ENCODE measurements around the gene TMEM86B. TPM values are rescaled to one million over a fixed set of nuclear protein-coding genes. Genes with fewer than 3 reads are reported as not detected.

TMEM86B gene
- total RNA-seq, 1 donor from 2014 or later, result 14.8 TPM

GRCh38 chr19:55266404-55266803 lies 37.8 kb upstream of the TMEM86B start:
- H3K36me3 Mint-ChIP-seq (ENCODE audit: low read depth), result peaks cover 31% of the 10 kb centered on the region
- ATAC-seq (ENCODE audit: low read depth), result no peak
- TF ChIP-seq, protein P1, sequence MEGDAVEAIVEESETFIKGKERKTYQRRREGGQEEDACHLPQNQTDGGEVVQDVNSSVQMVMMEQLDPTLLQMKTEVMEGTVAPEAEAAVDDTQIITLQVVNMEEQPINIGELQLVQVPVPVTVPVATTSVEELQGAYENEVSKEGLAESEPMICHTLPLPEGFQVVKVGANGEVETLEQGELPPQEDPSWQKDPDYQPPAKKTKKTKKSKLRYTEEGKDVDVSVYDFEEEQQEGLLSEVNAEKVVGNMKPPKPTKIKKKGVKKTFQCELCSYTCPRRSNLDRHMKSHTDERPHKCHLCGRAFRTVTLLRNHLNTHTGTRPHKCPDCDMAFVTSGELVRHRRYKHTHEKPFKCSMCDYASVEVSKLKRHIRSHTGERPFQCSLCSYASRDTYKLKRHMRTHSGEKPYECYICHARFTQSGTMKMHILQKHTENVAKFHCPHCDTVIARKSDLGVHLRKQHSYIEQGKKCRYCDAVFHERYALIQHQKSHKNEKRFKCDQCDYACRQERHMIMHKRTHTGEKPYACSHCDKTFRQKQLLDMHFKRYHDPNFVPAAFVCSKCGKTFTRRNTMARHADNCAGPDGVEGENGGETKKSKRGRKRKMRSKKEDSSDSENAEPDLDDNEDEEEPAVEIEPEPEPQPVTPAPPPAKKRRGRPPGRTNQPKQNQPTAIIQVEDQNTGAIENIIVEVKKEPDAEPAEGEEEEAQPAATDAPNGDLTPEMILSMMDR (IDR thresholded peaks at IDR 0.05), result no peak
- POLR2A ChIA-PET, result no interaction called here
- H3K27me3 Mint-ChIP-seq, result no peaks in the 10 kb centered on the region
- H3K9me3 Mint-ChIP-seq, result peaks cover 2% of the 10 kb centered on the region
- no peak for DNase-seq
- CTCF ChIA-PET, result no interaction called here
- intact Hi-C loops (cut with micrococcal nuclease), result no loop called here
- H3K4me1 Mint-ChIP-seq, result peaks cover 2% of the 10 kb centered on the region
- no peak overlapping the region for H3K27ac Mint-ChIP-seq
- H3K4me3 Mint-ChIP-seq, result no peak overlapping the region

- H3K27ac Mint-ChIP-seq, result no peak overlapping the region
- TF ChIP-seq, protein P1 (IDR thresholded peaks at IDR 0.05), result no peak
- intact Hi-C loops (cut with micrococcal nuclease), result no loop called here
- ATAC-seq (ENCODE audit: low read depth), result no peak
- H3K4me3 Mint-ChIP-seq, result no peak overlapping the region
- peaks cover 2% of the 10 kb centered on the region for H3K4me1 Mint-ChIP-seq
- peaks cover 2% of the 10 kb centered on the region for H3K9me3 Mint-ChIP-seq
- ChIA-PET CTCF (no interaction called here), POLR2A (no interaction called here)
- peaks cover 29% of the 10 kb centered on the region for H3K36me3 Mint-ChIP-seq (ENCODE audit: low read depth)
- no peak for DNase-seq
- no peaks in the 10 kb centered on the region for H3K27me3 Mint-ChIP-seq
Observed at GRCh38 chr19:55265723-55266386, 37.3 kb upstream of the TMEM86B start.

GRCh38 chr19:55265173-55265572 lies 36.6 kb upstream of the TMEM86B start:
- DNase-seq (no peak), ATAC-seq (ENCODE audit: low read depth) (no peak)
- ChIA-PET POLR2A (no interaction called here), CTCF (no interaction called here)
- Mint-ChIP-seq H3K36me3 (ENCODE audit: low read depth) (peaks cover 22% of the 10 kb centered on the region), H3K9me3 (peaks cover 2% of the 10 kb centered on the region), H3K4me1 (peaks cover 5% of the 10 kb centered on the region), H3K27ac (no peak overlapping the region), H3K27me3 (no peaks in the 10 kb centered on the region), H3K4me3 (no peak overlapping the region)
- TF ChIP-seq, protein P1 (IDR thresholded peaks at IDR 0.05), result no peak
- intact Hi-C loops (cut with micrococcal nuclease), result no loop called here

- ChIA-PET CTCF (no interaction called here), POLR2A (interaction anchor here (1.0 kb wide), 1 partner anchor 10 kb away, joined by 3 read pairs; no protein-coding TSS in a partner anchor)
- ATAC-seq (ENCODE audit: low read depth) (no peak), DNase-seq (no peak)
- Mint-ChIP-seq H3K9me3 (peaks cover 2% of the 10 kb centered on the region), H3K4me1 (peaks cover 8% of the 10 kb centered on the region), H3K27me3 (no peaks in the 10 kb centered on the region), H3K4me3 (no peak overlapping the region), H3K27ac (no peak overlapping the region), H3K36me3 (ENCODE audit: low read depth) (peaks cover 16% of the 10 kb centered on the region)
- TF ChIP-seq, protein P1 (IDR thresholded peaks at IDR 0.05), result no peak
- intact Hi-C loops (cut with micrococcal nuclease), result no loop called here
Observed at GRCh38 chr19:55264531-55264930, 36.0 kb upstream of the TMEM86B start.

DNA sequence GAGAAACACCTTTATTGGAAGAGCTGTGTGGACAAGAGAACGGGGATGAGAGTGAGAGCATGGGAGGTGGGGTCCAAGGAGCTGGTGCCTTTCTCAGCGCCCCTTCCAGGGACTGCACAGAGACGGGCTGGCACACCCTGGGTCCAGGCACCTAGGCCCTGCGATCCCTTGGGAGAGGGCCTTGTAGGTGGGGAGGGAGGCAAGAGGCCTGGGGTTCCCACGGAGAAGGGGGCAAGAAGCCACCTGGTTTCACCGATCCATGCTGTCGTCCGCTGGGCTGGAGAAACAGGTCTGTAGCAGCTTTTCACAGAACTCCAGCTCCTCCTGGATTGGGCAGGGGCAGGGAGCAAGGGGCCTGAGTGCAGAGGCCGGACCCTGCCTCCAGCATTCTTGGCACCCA lies 33.8 kb upstream of the TMEM86B start:
- intact Hi-C loops (cut with micrococcal nuclease), result no loop called here
- ChIA-PET POLR2A (interaction anchor here (12.3 kb wide), 1 partner anchor 16 kb away, joined by 277 read pairs; the partner anchor contains the start of genes BRSK1 and HSPBP1), CTCF (no interaction called here)
- no peak for ATAC-seq (ENCODE audit: low read depth)
- TF ChIP-seq, protein P1 (IDR thresholded peaks at IDR 0.05), result no peak
- DNase-seq, result no peak
- Mint-ChIP-seq H3K4me3 (no peak overlapping the region), H3K36me3 (ENCODE audit: low read depth) (peaks cover 15% of the 10 kb centered on the region), H3K9me3 (peaks cover 2% of the 10 kb centered on the region), H3K27me3 (no peaks in the 10 kb centered on the region), H3K27ac (no peak overlapping the region), H3K4me1 (peaks cover 19% of the 10 kb centered on the region)

Data from activated B cell treated with CpG ODN at 0.5 μM for 24 hours (primary cell).